Activated CD4-positive, alpha-beta T cell treated with anti-CD3 and anti-CD28 coated beads, Interleukin-2, amount 10 ng/mL, durations not matched to agents 7 days and 5 days (primary cell): ENCODE measurements around the gene RAB31. TPM values are rescaled to one million over a fixed set of nuclear protein-coding genes. Genes with fewer than 3 reads are reported as not detected.

Experiments used
- CTCF ChIA-PET: fragments of 350-600 bp; sonication (Branson Sonifier 250); formaldehyde crosslinking; loops from one replicate; lab custom pipeline; 2021; ENCODE audit warnings: antibody characterized with exemption; lab: Charles Lee
- POLR2A ChIA-PET: fragments of 350-600 bp; sonication (Branson Sonifier 250); formaldehyde crosslinking; loops from one replicate; lab custom pipeline; 2021; ENCODE audit warnings: antibody characterized with exemption; lab: Charles Lee
- DNase-seq: peaks from one replicate; pipeline ENCODE4 v3.0.0-alpha.2; 2020
- H3K27ac Mint-ChIP-seq: one replicate; pipeline ENCODE4 v1.8.0; 2021; ENCODE audit warnings: mild to moderate bottlenecking, moderate library complexity, mixed read lengths
- H3K27me3 Mint-ChIP-seq: one replicate; pipeline ENCODE4 v1.8.0; 2021; ENCODE audit warnings: mixed read lengths
- H3K36me3 Mint-ChIP-seq: one replicate; pipeline ENCODE4 v1.8.0; 2021; ENCODE audit warnings: low read depth, mixed read lengths
- H3K4me1 Mint-ChIP-seq: one replicate; pipeline ENCODE4 v1.8.0; 2021; ENCODE audit warnings: mixed read lengths
- H3K4me3 Mint-ChIP-seq: one replicate; pipeline ENCODE4 v1.8.0; 2021; ENCODE audit warnings: mild to moderate bottlenecking, moderate library complexity, mixed read lengths
- H3K9me3 Mint-ChIP-seq: one replicate; pipeline ENCODE4 v1.8.0; 2021; ENCODE audit warnings: mixed read lengths
- total RNA-seq, 2 experiments: library from RNA; stranded (reverse); gene quantifications; one replicate each; pipeline ENCODE4 v1.2.3, GENCODE V29; 2021

RAB31 gene
- total RNA-seq, 2 experiments from 2014 or later = 0.92 to 1.3 TPM

- POLR2A ChIA-PET = no interaction called here
- CTCF ChIA-PET = no interaction called here
- no peaks in the 10 kb centered on the region for H3K9me3 Mint-ChIP-seq
- no peaks in the 10 kb centered on the region for H3K36me3 Mint-ChIP-seq
- H3K27me3 Mint-ChIP-seq = no peaks in the 10 kb centered on the region
- H3K4me3 Mint-ChIP-seq = no peak overlapping the region
- H3K27ac Mint-ChIP-seq = no peak overlapping the region
- no peak for DNase-seq
- no peaks in the 10 kb centered on the region for H3K4me1 Mint-ChIP-seq
Observed at GRCh38 chr18:9831036-9831722, 123.1 kb downstream of the RAB31 start.

- ChIA-PET POLR2A (no interaction called here), CTCF (no interaction called here)
- no peaks in the 10 kb centered on the region for H3K36me3 Mint-ChIP-seq
- no peak overlapping the region for H3K27ac Mint-ChIP-seq
- no peak for DNase-seq
- H3K4me3 Mint-ChIP-seq = no peak overlapping the region
- H3K9me3 Mint-ChIP-seq = no peaks in the 10 kb centered on the region
- no peaks in the 10 kb centered on the region for H3K27me3 Mint-ChIP-seq
- no peaks in the 10 kb centered on the region for H3K4me1 Mint-ChIP-seq
Observed at GRCh38 chr18:9831723-9832199, 123.7 kb downstream of the RAB31 start.

GRCh38 chr18:9832871-9833270 lies 124.8 kb downstream of the RAB31 start:
- POLR2A ChIA-PET = no interaction called here
- H3K9me3 Mint-ChIP-seq = no peaks in the 10 kb centered on the region

GRCh38 chr18:9834551-9834950 lies 126.5 kb downstream of the RAB31 start:
- Mint-ChIP-seq H3K36me3 (no peaks in the 10 kb centered on the region), H3K27ac (no peak overlapping the region), H3K4me3 (no peak overlapping the region), H3K27me3 (no peaks in the 10 kb centered on the region), H3K9me3 (no peaks in the 10 kb centered on the region), H3K4me1 (no peaks in the 10 kb centered on the region)
- no peak for DNase-seq
- POLR2A ChIA-PET = no interaction called here
- CTCF ChIA-PET = interaction anchor here (0.6 kb wide), 1 partner anchor 296 kb away, joined by 3 read pairs; no protein-coding TSS in a partner anchor

More at GRCh38 chr18:9832871-9833270, 124.8 kb downstream of the RAB31 start:
- Mint-ChIP-seq H3K27me3 (no peaks in the 10 kb centered on the region), H3K27ac (no peak overlapping the region), H3K4me3 (no peak overlapping the region), H3K36me3 (no peaks in the 10 kb centered on the region), H3K4me1 (no peaks in the 10 kb centered on the region)
- no peak for DNase-seq
- CTCF ChIA-PET = no interaction called here

GRCh38 chr18:9835113-9835755 lies 127.1 kb downstream of the RAB31 start:
- CTCF ChIA-PET = no interaction called here
- Mint-ChIP-seq H3K27me3 (no peaks in the 10 kb centered on the region), H3K27ac (no peak overlapping the region), H3K9me3 (no peaks in the 10 kb centered on the region), H3K4me3 (no peak overlapping the region), H3K4me1 (no peaks in the 10 kb centered on the region), H3K36me3 (no peaks in the 10 kb centered on the region)
- DNase-seq = no peak
- POLR2A ChIA-PET = no interaction called here

GRCh38 chr18:9835825-9836224 lies 127.7 kb downstream of the RAB31 start:
- Mint-ChIP-seq H3K27me3 (no peaks in the 10 kb centered on the region), H3K4me3 (no peak overlapping the region), H3K27ac (no peak overlapping the region), H3K4me1 (no peaks in the 10 kb centered on the region), H3K9me3 (no peaks in the 10 kb centered on the region), H3K36me3 (no peaks in the 10 kb centered on the region)
- CTCF ChIA-PET = no interaction called here
- no peak for DNase-seq
- POLR2A ChIA-PET = no interaction called here

GRCh38 chr18:9838144-9838877 lies 130.2 kb downstream of the RAB31 start:
- H3K27ac Mint-ChIP-seq = no peak overlapping the region
- no peaks in the 10 kb centered on the region for H3K9me3 Mint-ChIP-seq
- H3K36me3 Mint-ChIP-seq = no peaks in the 10 kb centered on the region
- no peak for DNase-seq
- ChIA-PET POLR2A (no interaction called here), CTCF (no interaction called here)
- no peak overlapping the region for H3K4me3 Mint-ChIP-seq
- no peaks in the 10 kb centered on the region for H3K4me1 Mint-ChIP-seq
- no peaks in the 10 kb centered on the region for H3K27me3 Mint-ChIP-seq

GRCh38 chr18:9839211-9839610 lies 131.1 kb downstream of the RAB31 start:
- no peak for DNase-seq
- no peak overlapping the region for H3K27ac Mint-ChIP-seq
- no peak overlapping the region for H3K4me3 Mint-ChIP-seq
- no peaks in the 10 kb centered on the region for H3K27me3 Mint-ChIP-seq
- ChIA-PET CTCF (no interaction called here), POLR2A (no interaction called here)
- no peaks in the 10 kb centered on the region for H3K36me3 Mint-ChIP-seq
- no peaks in the 10 kb centered on the region for H3K9me3 Mint-ChIP-seq
- H3K4me1 Mint-ChIP-seq = no peaks in the 10 kb centered on the region

GRCh38 chr18:9839853-9840252 lies 131.8 kb downstream of the RAB31 start:
- Mint-ChIP-seq H3K27me3 (no peaks in the 10 kb centered on the region), H3K4me3 (no peak overlapping the region), H3K4me1 (no peaks in the 10 kb centered on the region), H3K9me3 (no peaks in the 10 kb centered on the region), H3K27ac (no peak overlapping the region), H3K36me3 (no peaks in the 10 kb centered on the region)
- ChIA-PET CTCF (no interaction called here), POLR2A (no interaction called here)
- DNase-seq = no peak

GRCh38 chr18:9841752-9842151 lies 133.7 kb downstream of the RAB31 start:
- POLR2A ChIA-PET = no interaction called here
- Mint-ChIP-seq H3K4me1 (no peaks in the 10 kb centered on the region), H3K27me3 (no peaks in the 10 kb centered on the region), H3K9me3 (no peaks in the 10 kb centered on the region), H3K27ac (no peak overlapping the region), H3K4me3 (no peak overlapping the region), H3K36me3 (no peaks in the 10 kb centered on the region)
- DNase-seq = no peak
- CTCF ChIA-PET = no interaction called here

GRCh38 chr18:9842448-9842847 lies 134.3 kb downstream of the RAB31 start:
- Mint-ChIP-seq H3K4me1 (no peaks in the 10 kb centered on the region), H3K4me3 (no peak overlapping the region), H3K36me3 (no peaks in the 10 kb centered on the region), H3K9me3 (no peaks in the 10 kb centered on the region), H3K27ac (no peak overlapping the region), H3K27me3 (no peaks in the 10 kb centered on the region)
- DNase-seq = no peak
- CTCF ChIA-PET = no interaction called here
- POLR2A ChIA-PET = no interaction called here

GRCh38 chr18:9845256-9845655 lies 137.2 kb downstream of the RAB31 start:
- POLR2A ChIA-PET = no interaction called here
- Mint-ChIP-seq H3K9me3 (no peaks in the 10 kb centered on the region), H3K27me3 (peaks cover 22% of the 10 kb centered on the region), H3K4me1 (no peaks in the 10 kb centered on the region), H3K36me3 (no peaks in the 10 kb centered on the region), H3K27ac (no peak overlapping the region), H3K4me3 (no peak overlapping the region)
- CTCF ChIA-PET = interaction anchor here (1.0 kb wide), 1 partner anchor 13 kb away, joined by 3 read pairs; no protein-coding TSS in a partner anchor
- DNase-seq = no peak
